Activated gamma-delta T cell treated with anti-CD3 and anti-CD28 coated beads, Interleukin-2, amount 50 U/mL, for 16 hours (primary cell): ENCODE measurements around the gene GGCX.
"Not testable (repeated sequence)": the region's sequence is repeated elsewhere in the genome, so short reads cannot be mapped to it uniquely, and the experiment has no call there.

Source experiments
- DNase-seq: peaks from one replicate; pipeline ENCODE4 v3.0.0-alpha.2; 2020; ENCODE audit warnings: low read depth

The GGCX gene

GRCh38 chr2:85594715-85595300 lies 33.5 kb upstream of the GGCX start:
- DNase-seq = no peak

- DNase-seq = no peak
Observed at GRCh38 chr2:85593023-85593422, 31.7 kb upstream of the GGCX start.

- DNase-seq = not testable (repeated sequence)
Observed at GRCh38 chr2:85592299-85592698, 31.0 kb upstream of the GGCX start.

GRCh38 chr2:85591563-85591962 lies 30.3 kb upstream of the GGCX start:
- no peak for DNase-seq

GRCh38 chr2:85590950-85591349 lies 29.7 kb upstream of the GGCX start:
- no peak for DNase-seq

GRCh38 chr2:85589982-85590791 lies 28.9 kb upstream of the GGCX start:
- no peak for DNase-seq

GRCh38 chr2:85589181-85589580 lies 27.9 kb upstream of the GGCX start:
- no peak for DNase-seq

- DNase-seq = no peak
Observed at GRCh38 chr2:85588645-85589044, 27.4 kb upstream of the GGCX start.

- no peak for DNase-seq
Observed at GRCh38 chr2:85588236-85588635, 26.9 kb upstream of the GGCX start.

GRCh38 chr2:85585781-85586105 lies 24.4 kb upstream of the GGCX start:
- no peak for DNase-seq

GRCh38 chr2:85584857-85585780 lies 23.8 kb upstream of the GGCX start:
- DNase-seq = no peak

GRCh38 chr2:85584354-85584856 lies 23.1 kb upstream of the GGCX start, which contains the start of gene VAMP5:
Gene VAMP5, plus strand, starts transcription at chr2:85584431. Its CDS starts 60 bp downstream, at chr2:85584491.
- no peak for DNase-seq

- peak; percentile 20 for DNase-seq
Observed at GRCh38 chr2:85583667-85584353, 22.5 kb upstream of the GGCX start.

GRCh38 chr2:85582492-85582891 lies 21.2 kb upstream of the GGCX start:
- no peak for DNase-seq

- DNase-seq = no peak
Observed at GRCh38 chr2:85580206-85580605, 18.9 kb upstream of the GGCX start.

- DNase-seq = no peak
Observed at GRCh38 chr2:85579266-85579935, 18.1 kb upstream of the GGCX start.

- DNase-seq = no peak
Observed at GRCh38 chr2:85578243-85579180, 17.2 kb upstream of the GGCX start.

GRCh38 chr2:85577386-85578242 lies 16.3 kb upstream of the GGCX start, which contains the start of gene VAMP8:
Gene VAMP8, plus strand, starts transcription at chr2:85577586. Its CDS starts 61 bp downstream, at chr2:85577647.
- peak; percentile 45 for DNase-seq

- no peak for DNase-seq
Observed at GRCh38 chr2:85577063-85577385, 15.7 kb upstream of the GGCX start.
